Activated T-cell treated with anti-CD3 and anti-CD28 coated beads, Interleukin-2, amount 50 U/mL, for 4 hours (primary cell): ENCODE measurements around the gene RAMACL. TPM values are rescaled to one million over a fixed set of nuclear protein-coding genes. Genes with fewer than 3 reads are reported as not detected.

Experiments
- ATAC-seq, 2 donors: fragments of 200-7000 bp; cut with Tn5 transposase; one replicate each; pipeline ENCODE4 v1.10.0; 2021
- DNase-seq: peaks from one replicate; pipeline ENCODE4 v3.0.0-alpha.2; 2020
- H3K27me3 Mint-ChIP-seq: one replicate; pipeline ENCODE4 v1.8.0; 2021; ENCODE audit warnings: low read depth, mixed read lengths
- H3K36me3 Mint-ChIP-seq: one replicate; pipeline ENCODE4 v1.8.0; 2022; ENCODE audit warnings: mixed read lengths; ENCODE audit not compliant: insufficient read depth
- H3K4me1 Mint-ChIP-seq: one replicate; pipeline ENCODE4 v1.8.0; 2021; ENCODE audit warnings: low read depth, mixed read lengths
- H3K4me3 Mint-ChIP-seq: one replicate; pipeline ENCODE4 v1.8.0; 2021; ENCODE audit warnings: mild to moderate bottlenecking, moderate library complexity, mixed read lengths
- H3K9me3 Mint-ChIP-seq: one replicate; pipeline ENCODE4 v1.8.0; 2021; ENCODE audit warnings: mixed read lengths
- total RNA-seq, 3 donors: library from RNA; stranded (reverse); gene quantifications; one replicate each; pipeline ENCODE4 v1.2.1, GENCODE V29; 2021

RAMACL gene
- total RNA-seq, 3 donors from 2014 or later: 0.15 to 4.6 TPM; not detected in 1

DNA sequence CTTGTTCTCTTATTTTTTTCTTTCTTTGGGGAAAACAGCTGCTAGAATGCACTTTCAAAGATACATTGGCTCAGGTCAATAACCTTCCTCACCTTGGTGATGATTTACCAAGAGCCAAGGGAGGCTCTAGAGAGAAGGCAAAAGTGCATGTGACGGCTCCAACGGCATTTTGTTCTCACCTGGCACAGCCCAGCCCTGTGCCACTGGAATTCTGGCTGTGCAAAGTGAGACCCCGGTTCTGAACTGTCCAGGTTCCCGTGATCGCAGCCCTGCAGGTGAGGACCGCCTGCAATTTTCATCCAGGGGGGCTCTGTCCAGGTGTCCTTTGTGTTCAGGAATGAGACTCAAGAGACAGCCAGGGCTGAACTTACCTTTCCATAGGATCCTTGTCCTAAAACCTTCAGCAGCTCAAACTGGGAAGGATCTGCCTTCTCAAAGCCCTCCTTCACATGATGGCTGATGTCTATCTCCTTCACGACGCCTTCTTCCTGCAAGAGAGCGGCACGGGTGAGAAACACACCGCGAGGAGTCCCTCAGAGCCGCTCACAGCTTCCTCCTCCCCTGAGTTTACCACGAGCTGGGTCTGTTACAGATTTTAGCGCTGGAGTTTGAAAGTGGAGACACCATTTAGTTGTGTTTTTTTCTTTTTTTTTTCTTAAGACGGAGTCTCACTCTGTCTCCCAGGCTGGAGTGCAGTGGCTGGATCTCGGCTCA lies 48.0 kb downstream of the RAMACL start:
- Mint-ChIP-seq H3K27me3 (no peaks in the 10 kb centered on the region), H3K4me3 (no peak overlapping the region), H3K4me1 (peaks cover 24% of the 10 kb centered on the region), H3K9me3 (no peaks in the 10 kb centered on the region), H3K36me3 (no peaks in the 10 kb centered on the region)
- no peak for ATAC-seq
- DNase-seq: no peak

DNA sequence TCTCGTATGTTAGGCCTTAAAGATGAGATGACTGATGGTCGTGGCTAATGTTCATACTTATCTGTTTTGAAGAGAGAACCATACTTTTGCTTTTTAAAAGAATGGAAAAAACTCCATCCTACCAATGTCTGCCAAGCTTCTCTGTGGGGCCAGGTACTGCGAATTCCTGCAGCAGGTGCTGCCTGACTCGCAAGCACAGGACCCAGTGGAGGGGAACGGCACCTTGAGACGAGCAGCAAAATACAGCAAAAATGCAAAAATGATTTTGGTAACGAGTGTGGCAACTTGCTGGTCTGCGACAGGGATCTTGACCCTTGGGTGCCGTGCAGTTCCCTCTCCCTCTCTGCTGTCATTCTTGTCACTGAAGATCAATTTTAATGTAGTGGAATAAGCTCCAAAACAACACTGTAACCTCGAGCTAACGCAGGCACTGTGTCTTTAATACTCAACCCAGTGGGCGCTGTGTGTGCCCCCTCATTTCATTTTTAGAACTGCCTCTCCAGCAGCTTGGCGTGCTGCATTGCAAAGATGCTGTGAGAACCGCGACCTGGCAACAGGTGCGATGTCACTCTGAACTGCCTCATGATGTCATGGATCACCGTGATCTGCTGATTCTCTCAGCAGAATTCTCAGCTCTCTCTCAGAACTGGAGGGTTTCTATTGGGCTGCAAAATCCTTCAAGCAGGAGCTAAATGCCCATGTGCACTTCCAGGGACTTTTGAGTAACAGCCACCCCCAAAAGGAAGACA lies 51.6 kb downstream of the RAMACL start:
- H3K9me3 Mint-ChIP-seq: no peaks in the 10 kb centered on the region
- H3K27me3 Mint-ChIP-seq: no peaks in the 10 kb centered on the region
- peaks cover 11% of the 10 kb centered on the region for H3K36me3 Mint-ChIP-seq
- H3K4me1 Mint-ChIP-seq: peaks cover 3% of the 10 kb centered on the region
- H3K4me3 Mint-ChIP-seq: no peak overlapping the region
- ATAC-seq: no peak
- DNase-seq: no peak

DNA sequence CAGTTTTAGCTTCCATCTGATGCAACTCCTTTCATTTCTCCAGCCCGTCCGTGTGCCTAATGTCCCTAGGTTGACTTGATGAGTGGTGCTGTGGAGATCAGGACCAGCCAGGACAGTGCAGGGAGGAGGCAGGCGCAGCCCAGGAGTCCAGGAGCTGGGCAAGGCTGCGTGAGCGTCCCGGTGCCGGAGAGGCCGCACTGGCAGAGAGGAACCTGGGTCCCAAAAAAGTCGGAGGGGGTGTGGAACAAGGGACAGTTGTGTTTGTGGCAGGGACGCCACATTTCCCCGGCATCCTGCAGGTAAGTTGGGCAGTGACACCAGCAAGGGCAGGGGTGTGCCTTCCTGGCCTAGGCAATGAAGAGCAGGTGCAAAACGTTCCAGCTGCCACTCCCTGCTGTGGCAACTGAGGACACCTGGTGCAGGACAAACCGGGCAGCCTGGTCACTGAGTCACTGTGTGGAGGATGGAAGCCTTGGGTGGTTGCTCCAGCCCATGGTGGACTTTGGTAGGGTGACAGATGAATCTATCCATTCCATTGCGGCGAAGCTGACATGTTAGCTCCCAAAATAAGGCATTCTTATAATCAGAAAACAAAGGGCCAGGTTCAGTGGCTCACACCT lies 53.2 kb downstream of the RAMACL start:
- ATAC-seq (no peak), DNase-seq (no peak)
- Mint-ChIP-seq H3K27me3 (no peaks in the 10 kb centered on the region), H3K9me3 (no peaks in the 10 kb centered on the region), H3K4me1 (no peaks in the 10 kb centered on the region), H3K4me3 (no peak overlapping the region), H3K36me3 (peaks cover 14% of the 10 kb centered on the region)

Other genes starting within 250 kb of the RAMACL start
- 10 to 100 TPM; 58.7 to 65.4 (median 60.7) TPM for gene SFT2D1, start 244.1 kb downstream of the RAMACL start, total RNA-seq
- gene MPC1, start 203.7 kb downstream of the RAMACL start, total RNA-seq: 10 to 100 TPM; 17.9 to 24.6 (median 24.0) TPM
- 1 to 10 TPM; 2.8 to 6.2 (median 6.0) TPM for gene RPS6KA2, start 40.6 kb upstream of the RAMACL start, total RNA-seq